Transverse colon (tissue), 3 donors: ENCODE measurements around the gene CCDC107.

Experiments
- CTCF ChIP-seq, 5 experiments: fragments of 200-600 bp in 3 of 5; fragments of 450-650 bp in 2 of 5; sonication (generic) in 3 of 5; IDR thresholded peaks; 1 replicate in 2 of 5; 2 replicates in 3 of 5; pipeline ENCODE4 v1.5.1; 2016 to 2017; ENCODE audit warnings: antibody characterized with exemption in 5 of 5, inconsistent platforms in 3 of 5, mild to moderate bottlenecking in 2 of 5, moderate library complexity in 1 of 5
- EP300 ChIP-seq: sonication (generic); formaldehyde crosslinking; IDR thresholded peaks from one replicate; pipeline ENCODE4 v1.6.1; 2017; ENCODE audit warnings: antibody characterized with exemption, low read depth

GRCh38 chr9:35662437-35662836 lies 4.3 kb downstream of the CCDC107 start:
- TF ChIP-seq CTCF (IDR thresholded peaks at IDR 0.05), result no peak
- TF ChIP-seq EP300, result no peak
